Fibroblast of peridontal ligament (primary cell): Measurements from ENCODE around the gene SAP25.
"Not testable (repeated sequence)": the region's sequence is repeated elsewhere in the genome, so short reads cannot be mapped to it uniquely, and the experiment has no call there.

Source experiments
- DNase-seq: peaks from one replicate; pipeline ENCODE4 v3.0.0-alpha.2; 2010; ENCODE audit errors: extremely low read depth

The SAP25 gene

DNA sequence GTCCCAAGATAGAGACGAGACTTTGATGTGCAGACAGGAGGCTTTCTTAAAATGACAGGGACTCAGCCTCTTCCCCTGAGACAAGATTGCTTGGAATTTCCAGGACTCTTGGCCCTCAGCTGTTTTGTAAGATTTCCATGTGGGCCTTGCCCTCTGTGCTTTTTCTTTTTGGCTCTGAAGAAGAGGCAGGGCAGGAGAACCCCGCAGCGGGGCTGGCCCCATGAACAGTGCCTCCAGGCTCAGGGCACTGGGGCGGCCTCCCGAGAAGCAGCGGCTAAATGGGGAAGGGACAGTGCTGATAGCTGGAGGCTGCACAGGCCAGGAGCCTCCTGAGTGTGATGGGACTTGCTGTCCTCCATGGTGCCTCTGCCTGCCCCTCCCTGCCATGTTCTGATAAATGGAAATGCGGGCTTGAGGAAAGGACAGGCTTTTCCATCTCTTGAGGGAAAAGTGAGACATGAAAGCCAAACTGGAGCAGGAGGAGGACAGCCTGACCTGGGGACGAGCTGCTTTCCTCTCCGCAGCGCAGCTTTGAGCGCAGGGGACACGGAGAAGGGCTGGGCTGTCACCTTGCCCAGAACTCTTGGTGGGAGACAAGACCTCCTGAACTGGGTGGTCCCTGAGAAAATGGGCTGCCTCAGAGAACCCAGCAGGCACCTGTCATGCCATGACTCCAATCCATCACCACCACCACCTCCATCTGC is 12.1 kb downstream of the SAP25 start:
- no peak for DNase-seq

DNA sequence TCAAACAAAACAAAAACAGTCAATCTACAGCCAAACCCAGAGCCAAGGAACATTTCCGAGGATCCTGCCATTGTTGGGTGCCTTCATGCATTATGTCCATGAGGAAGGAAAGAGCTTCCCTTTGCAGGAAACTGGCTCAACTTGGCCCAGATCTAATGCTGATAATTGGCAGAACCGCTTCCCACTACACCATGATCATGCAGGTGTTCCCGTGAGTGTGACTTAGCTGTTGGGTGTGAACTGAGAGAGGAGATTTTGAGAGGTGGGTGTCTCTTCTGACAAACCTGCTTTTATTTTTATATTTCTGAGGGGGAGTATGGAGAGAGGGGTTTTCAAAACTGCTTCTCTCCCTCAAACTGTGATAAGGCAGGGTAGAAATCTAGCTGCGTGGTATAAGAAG is 14.6 kb downstream of the SAP25 start:
- DNase-seq = no peak

DNA sequence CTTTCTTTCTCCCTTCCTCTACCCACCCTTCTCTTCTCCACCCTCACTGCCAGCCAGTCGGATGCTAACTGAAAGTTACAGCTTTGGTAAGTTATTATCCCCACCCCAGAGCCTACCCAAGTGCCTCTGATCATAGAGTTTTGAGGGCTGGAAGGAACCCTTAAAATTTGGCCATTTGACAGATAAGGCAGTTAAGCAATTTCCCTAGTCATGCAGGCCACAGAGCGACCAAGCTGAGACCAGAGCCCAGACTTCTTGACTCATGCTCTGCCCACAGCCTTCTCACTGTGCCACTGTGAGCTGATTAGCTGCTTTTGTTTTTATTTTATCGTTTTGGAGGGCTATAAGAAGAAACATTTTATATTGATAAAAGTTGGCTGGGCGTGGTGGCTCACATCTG is 17.2 kb downstream of the SAP25 start:
- peak; percentile 82 for DNase-seq

DNA sequence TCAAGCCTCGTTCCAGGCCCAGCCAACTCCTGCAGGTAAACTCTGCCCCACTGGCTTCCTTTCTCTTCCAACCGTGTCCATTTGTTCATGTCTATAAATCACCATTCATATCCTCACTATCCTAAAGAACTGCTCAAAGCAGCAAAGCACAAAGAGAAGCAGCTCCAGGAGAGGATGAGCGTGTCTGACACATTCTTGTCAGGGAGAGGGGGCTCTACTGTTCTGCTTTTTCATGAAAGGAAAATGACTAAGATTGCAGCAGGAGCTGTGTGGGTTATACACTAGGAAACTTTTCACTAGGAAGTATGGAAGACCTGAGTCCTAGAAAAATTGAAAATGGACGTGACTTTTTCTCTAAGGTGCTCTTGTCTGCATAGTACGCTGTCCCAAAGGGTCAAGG is 18.0 kb downstream of the SAP25 start:
- DNase-seq = no peak

DNA sequence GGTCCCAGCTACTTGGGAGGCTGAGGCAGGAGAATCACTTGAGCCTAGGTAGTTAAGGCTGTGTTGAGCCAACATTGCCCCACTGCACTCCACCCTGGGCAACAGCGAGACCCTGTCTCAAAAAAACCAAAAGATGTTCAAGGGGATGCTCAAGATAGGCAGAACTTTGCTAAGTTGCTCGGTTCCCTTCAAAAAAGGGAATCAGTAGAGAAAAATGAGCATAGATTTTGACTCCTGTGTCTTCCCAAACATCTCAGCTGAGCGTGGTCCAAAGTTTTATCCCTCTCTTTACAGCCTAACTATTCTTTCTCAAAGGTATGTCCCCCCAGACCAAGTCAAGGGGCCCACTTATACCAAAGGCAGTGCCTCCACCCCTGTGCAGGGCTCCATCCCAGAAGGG is 20.7 kb downstream of the SAP25 start:
- DNase-seq = no peak

DNA sequence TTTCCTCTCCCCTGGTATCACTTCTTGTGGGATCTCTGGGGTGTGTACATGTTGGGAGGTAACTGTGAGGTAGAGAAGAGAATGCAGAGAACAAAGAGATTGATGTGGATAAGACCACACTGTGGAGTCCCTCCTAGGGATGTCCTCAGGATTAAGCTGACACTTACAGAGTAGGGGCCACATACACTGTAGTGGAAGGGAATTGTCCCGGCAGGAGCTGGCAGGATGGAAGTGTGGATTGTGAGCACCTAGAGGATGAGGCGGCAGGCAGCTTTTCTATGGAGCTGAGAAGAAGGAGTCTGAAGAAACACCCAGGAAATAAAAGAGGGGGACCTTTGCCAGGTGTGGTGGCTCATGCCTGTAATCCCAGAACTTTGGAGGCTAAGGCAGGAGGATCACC is 21.2 kb downstream of the SAP25 start:
- no peak for DNase-seq

DNA sequence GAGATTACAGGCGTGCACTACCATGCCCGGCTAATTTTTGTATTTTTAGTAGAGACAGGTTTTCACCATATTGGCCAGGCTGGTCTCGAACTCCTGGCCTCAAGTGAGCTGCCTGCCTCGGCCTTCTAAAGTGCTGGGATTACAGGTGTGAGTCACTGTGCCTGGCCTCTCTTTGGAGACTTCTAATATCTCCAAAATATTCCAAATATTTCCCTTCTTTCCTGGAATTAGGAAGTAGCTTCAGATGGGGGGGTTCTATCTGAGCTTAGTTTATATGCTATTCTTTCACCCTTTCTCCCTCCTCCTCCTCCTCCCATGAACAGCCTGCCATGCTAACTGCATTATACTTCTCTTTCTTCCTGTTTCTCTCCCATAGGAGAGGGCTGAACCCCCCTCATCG is 25.3 kb downstream of the SAP25 start:
- not testable (repeated sequence) for DNase-seq

DNA sequence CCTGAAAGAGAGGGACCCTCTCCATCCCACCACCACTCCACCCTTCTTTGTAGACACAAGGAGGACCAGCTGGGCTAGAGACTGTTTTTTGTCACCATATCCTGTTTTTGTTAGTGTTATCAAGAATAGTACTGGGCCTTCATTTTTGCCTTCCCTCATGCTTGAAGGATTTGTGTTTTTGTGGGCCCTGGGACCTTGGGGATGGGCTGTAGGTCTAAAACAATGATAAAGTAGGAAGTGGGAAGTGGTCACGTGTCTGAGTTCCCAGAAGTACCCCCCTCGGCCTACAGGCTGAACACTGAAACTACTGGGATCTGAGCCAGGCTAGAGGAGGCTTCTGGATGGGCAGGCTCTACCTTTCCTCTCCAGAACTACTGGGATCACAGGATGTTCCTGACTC is 25.8 kb downstream of the SAP25 start:
- no peak for DNase-seq

DNA sequence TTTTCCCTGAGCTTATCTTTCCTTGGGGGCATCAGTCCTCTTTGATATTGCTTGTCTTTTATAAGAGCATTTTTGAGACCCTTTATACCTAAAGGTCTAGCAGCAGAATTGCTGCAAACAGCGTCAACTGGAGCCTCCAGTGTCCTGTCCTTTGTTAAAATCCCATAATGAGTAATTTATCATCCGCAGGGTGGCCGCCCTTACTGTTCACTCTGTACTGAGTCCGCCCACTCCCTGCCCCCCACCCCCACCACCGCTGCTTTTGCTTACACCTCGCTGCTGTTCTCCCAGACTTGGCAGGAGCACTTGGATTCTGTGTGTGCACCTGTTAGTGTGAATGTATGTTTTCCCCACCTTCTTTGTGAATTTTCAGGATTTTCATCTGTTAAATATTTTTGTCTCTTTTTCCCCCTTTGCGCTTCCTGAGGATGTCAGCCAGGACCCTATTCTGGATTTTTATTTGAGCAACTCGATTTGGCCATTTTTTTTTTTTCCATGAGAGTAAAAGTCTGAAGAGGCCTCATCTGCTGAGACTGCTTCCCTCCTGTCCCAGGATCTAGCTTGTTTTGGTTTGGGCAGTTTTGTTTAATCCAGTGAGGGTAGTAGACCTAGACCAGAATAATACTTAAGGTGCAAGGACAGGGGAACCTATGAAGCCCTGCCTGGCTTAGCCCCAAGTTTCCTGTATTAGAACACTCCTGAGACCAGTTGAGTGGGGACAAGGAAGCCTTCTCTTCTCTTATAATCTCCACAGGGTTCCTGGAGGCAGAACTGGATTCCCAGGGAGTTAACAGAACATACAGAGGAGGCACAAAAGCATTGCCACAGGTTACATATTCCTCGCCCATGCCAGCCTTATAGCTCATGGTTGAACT is 26.5 kb downstream of the SAP25 start:
- no peak for DNase-seq

DNA sequence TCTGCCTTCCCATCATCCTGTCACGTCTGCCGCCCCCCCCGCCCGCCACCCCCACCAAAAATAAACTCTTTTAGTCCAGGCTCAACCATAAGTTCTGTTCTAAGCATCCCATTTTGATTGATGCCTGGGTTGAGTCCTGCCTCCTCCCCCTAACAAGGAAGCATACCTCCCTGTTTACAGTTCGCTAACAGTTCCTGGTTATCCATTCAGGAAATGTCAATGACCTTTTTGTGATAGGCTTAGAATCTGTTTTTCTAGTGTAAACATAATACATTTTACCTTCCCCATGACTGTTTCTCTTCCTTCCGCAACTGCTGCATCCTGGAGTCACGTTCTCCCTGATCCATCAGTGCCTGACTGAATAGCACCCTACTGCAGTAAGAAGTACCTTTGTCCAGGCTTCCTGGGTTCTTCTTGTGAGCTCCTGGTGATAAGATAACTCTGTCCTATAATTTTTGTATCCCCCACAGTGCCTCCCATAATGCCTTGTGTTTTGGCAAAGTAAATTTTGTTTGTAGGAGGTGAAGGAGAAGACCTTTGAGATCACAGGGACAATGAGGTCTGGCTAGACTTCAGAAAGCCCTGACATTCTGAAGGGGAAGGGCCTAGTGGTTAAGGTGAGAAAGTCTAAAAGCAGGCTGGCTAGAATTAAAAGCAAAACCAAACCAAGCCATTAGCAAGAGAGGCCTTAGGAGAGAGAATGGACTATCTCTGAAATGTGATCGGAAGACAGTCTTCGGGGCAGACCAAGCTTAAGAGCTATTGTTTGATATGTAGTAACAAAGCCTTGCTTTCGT is 27.4 kb downstream of the SAP25 start:
- DNase-seq = no peak

DNA sequence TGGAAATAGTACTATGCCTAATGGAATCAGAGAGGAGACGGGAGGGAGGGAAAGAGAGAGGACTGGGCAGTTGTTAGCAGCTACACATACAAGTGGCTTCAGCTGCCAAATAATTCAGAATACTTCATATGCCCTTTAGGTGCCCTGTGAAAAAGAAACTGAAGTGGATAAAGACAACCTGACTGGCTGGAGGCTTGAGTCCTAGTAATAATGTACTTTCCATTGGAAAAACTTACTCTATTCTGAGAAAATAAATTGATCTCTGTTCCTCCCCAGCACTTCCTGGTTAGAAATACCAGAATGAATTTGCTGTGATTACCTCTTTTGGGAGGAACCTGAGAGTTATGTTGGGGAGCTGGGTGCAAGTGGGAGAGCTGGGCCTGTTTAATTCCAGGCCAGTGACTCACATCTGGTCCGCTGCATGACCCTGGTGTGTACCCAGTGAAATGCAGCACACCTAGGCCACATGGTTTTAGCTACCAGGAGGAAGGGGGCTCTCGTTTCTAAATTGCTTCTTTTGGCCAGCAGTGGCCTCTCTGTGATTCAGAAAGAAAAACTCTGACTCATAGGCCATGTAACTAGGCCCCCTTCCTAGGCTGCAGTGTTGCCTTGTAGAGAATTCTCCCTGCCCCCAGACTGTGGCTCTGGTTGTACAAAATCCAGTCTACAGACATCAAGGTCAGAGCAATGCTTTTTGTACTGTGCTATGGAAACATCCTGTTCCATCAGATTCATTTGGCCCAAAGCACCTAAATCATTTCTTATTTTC is 28.2 kb downstream of the SAP25 start:
- peak; percentile 80 for DNase-seq

DNA sequence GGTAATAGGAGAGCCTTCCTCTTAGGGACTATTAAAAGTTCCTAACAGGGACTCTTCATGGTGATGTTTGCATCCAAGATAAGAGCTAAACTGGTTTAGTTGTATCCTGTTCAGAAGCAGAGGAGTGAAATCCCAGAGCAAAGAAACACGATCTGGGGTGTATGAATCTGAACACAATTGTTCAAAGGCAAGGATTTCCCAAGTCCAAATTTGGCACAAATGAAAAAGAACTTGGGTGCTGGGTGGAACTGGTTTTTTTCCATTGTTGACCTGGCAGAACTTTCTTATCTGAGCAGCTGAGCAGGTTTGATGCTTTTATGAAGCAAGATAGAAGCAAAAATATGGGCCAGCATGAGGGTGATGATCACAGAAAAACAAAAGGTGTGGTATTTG is 28.7 kb downstream of the SAP25 start:
- peak; percentile 49 for DNase-seq

DNA sequence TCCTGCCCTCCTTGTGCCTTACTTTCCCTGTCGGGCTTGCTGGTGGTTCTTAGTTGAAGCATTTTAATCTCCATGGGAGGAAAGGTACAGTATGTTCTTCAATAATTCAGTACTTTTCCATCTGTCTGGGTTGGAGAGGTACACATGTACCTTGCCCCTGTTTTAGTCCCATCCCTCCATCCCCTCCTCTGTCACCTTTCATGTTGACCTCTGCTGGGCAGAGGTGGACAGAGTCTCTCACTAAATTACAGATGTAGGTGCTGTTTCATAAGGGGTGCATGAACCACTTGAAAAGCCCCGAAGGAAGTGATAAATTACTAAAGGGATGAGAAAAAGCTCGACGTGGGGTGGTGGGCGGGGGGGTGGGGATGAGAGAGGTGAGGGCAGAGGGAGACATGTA is 29.3 kb downstream of the SAP25 start:
- no peak for DNase-seq

DNA sequence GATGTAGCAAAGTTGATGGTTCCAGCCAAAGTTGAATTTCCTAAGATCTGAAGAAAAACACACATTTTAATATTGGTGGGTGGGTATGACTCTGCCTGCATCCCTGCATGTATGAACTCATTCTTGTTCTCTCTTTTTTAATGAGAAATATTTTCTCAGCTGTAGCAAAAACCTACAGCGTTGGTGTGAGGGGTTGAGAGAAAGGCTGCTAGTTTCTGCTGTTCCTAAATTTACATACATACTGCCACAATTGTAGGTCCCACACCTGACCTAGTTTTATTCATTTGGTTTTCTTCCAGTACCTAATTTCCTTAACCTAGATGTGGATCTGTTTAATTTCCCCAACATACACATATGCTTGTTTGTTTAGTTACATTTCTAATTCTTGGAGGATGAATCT is 30.1 kb downstream of the SAP25 start:
- no peak for DNase-seq

DNA sequence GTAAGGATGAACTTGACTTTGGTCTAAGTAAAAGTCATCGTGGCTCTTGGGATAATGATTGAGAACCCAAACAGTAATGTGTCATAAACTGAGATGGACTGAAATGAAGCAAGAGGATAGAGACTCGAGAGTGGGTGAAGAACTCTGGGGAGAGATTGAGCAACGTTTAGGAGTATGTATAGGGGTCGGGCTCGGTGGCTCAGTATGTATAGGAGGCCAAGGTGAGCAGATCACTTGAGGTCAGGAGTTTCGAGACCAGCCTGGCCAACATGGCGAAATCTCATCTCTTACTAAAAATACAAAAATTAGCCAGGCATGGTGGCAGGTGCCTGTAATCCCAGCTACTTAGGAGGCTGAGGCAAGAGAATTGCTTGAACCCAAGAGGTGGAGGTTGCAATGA is 32.4 kb downstream of the SAP25 start:
- not testable (repeated sequence) for DNase-seq

DNA sequence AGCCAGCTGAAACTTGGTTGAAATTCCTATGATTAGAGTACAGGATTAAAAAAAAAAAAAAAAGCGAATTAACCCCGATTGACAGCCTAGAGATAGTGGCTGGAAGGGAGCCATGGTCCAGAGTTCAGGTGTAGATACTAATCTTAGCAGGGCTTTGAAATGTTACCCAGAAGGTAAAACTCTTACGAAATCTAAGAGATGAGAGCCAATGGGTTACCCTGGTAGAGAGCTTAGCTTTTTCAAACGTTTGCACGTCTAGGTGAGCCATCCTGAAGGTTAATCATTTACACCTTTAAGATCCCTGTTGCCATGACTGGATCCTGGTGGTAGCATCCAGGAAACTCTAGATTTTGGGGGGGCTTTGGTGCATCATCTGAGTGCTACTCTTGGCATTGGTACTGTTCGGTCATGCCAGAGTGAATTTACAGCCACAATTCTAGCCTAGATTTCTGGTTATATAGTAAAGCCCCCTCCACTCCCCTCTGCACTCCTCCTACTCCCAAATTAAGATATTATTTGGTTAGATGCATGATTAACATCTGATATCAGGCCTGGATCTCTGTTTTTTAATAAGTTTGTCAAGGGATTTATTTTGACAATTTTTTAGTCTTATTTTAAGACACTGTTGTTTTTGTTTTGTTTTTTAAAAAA is 33.5 kb downstream of the SAP25 start:
- DNase-seq = no peak

DNA sequence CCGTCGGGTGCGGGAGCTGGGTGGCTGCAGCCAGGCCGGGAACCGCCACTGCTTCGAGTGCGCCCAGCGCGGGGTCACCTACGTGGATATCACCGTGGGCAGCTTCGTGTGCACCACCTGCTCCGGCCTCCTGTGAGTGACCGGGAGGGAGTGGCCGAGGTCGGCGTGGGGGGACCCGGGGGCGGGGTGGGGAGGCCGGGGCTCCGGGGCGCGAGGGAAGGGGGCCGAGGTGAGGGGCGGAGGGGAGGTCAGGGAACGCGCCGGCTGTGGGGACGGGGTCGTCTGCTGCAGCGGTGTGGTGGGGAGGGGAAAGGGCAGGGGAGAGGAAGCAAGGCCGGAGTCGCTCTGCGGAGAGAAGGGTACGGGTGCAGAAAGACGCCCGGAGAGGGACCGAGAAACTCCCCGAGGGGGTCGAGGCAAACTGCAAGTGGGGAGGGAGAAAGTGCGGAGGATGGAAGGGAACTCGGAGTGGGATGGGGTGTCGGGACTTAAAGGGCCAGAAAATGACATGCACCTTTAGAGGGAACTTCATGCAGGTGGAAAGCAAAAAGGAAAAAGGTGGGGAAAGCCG is 34.2 kb downstream of the SAP25 start:
- no peak for DNase-seq

DNA sequence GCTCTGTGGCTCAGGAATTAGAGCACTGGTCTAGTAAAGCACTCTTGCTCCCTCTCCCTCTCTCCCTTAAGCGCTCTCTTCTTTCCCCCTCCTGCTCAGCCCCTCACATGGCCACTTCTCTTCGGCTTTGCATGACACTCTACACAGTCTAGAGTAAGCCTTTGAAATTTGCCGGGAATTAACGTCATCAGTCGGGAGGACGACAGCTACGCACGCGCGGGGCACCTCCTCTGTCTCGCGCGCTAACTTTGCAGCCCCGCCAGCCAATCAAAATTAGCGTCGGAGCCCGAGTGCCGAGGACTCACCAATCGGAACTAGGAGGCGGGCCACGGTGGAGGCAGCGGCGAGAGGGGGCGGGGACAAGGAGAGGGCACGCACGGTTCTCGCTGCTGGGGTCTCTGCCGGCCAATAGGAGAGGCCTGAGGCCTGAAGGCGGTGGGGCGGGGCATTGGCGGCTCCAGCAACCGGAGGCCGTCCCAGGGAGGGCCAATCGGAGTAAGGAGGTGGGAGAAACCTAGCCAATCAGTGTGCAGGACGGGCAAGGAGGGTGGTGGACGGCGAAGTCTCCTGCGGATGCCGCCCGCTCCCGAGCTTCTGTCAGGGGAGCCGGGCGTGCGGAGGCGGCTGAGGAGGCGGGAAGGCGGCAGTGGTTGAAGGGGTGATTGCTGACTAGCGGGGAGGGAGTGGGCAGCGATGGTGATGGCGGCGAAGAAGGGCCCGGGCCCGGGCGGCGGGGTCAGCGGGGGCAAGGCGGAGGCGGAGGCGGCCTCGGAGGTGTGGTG is 34.9 kb downstream of the SAP25 start, which contains the start of gene AGFG2:
Gene AGFG2 (plus strand): TSS at position 550 of the 782 bp plus-strand sequence. CDS start 144 bp downstream, at position 694.
- peak; percentile 99 for DNase-seq

DNA sequence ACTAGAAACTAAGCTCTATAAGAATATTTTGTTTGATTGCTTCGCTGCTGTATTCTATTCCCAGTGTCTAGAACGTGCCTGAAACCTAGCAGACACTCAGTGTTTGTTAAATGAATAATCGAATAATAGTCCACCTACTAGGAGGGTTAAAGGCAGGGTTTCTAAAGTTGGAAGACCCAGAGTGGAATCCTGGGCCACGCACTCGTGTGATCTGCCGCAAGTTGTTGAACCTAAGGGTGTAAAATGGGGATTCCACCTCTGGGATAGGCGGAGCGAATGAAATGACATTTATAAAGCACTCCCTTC is 35.4 kb downstream of the SAP25 start:
- DNase-seq = no peak

DNA sequence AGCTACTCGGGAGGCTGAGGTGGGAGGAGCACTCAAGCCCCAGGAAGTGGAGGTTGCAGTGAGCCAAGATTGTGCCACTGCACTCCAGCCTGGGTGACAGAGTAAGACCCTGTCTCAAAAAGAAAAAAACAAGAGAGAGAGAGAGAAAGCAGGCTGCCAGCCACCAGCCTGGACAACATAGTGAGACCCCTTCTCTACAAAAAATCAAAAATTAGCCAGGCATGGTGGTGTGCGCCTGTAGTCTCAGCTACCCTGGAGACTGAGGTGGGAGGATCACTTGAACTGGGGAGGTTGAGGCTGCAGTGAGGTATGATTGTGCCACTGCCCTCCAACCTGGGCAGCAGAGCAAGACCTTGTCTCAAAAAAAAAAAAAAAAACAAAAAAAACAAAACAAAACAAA is 37.0 kb downstream of the SAP25 start:
- not testable (repeated sequence) for DNase-seq
